Measurements from ENCODE around the gene TRPC4.

DNA sequence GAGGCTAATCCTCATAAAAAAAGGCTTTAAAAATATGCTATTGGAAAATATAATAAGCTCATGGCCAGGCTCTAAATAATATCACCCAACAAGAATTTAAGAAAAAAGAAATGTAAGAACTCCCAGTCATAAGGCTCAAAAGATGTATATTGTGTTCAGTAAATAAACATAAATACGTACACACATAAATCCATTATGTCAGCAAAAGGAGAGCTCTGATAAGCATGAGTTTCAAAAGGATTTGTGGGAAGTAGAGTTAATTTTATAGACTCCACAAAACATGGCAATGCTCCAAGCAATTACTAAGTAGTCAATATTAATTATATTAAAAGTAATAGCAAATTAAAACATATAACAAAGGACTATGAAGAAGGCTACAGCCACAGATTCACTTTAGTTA is 37.3 kb upstream of the TRPC4 start:
- TF ChIP-seq, protein P1, sequence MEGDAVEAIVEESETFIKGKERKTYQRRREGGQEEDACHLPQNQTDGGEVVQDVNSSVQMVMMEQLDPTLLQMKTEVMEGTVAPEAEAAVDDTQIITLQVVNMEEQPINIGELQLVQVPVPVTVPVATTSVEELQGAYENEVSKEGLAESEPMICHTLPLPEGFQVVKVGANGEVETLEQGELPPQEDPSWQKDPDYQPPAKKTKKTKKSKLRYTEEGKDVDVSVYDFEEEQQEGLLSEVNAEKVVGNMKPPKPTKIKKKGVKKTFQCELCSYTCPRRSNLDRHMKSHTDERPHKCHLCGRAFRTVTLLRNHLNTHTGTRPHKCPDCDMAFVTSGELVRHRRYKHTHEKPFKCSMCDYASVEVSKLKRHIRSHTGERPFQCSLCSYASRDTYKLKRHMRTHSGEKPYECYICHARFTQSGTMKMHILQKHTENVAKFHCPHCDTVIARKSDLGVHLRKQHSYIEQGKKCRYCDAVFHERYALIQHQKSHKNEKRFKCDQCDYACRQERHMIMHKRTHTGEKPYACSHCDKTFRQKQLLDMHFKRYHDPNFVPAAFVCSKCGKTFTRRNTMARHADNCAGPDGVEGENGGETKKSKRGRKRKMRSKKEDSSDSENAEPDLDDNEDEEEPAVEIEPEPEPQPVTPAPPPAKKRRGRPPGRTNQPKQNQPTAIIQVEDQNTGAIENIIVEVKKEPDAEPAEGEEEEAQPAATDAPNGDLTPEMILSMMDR (IDR thresholded peaks at IDR 0.05; ENCODE audit: insufficient read depth, low read length), result no peak
- TF ChIP-seq GABPA (IDR thresholded peaks at IDR 0.05; ENCODE audit: low read depth), result no peak
- TF ChIP-seq, protein P2, sequence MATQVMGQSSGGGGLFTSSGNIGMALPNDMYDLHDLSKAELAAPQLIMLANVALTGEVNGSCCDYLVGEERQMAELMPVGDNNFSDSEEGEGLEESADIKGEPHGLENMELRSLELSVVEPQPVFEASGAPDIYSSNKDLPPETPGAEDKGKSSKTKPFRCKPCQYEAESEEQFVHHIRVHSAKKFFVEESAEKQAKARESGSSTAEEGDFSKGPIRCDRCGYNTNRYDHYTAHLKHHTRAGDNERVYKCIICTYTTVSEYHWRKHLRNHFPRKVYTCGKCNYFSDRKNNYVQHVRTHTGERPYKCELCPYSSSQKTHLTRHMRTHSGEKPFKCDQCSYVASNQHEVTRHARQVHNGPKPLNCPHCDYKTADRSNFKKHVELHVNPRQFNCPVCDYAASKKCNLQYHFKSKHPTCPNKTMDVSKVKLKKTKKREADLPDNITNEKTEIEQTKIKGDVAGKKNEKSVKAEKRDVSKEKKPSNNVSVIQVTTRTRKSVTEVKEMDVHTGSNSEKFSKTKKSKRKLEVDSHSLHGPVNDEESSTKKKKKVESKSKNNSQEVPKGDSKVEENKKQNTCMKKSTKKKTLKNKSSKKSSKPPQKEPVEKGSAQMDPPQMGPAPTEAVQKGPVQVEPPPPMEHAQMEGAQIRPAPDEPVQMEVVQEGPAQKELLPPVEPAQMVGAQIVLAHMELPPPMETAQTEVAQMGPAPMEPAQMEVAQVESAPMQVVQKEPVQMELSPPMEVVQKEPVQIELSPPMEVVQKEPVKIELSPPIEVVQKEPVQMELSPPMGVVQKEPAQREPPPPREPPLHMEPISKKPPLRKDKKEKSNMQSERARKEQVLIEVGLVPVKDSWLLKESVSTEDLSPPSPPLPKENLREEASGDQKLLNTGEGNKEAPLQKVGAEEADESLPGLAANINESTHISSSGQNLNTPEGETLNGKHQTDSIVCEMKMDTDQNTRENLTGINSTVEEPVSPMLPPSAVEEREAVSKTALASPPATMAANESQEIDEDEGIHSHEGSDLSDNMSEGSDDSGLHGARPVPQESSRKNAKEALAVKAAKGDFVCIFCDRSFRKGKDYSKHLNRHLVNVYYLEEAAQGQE (IDR thresholded peaks at IDR 0.05; ENCODE audit: insufficient replicate concordance, low read depth), result no peak
- no peak for TF ChIP-seq POLR2AphosphoS5 (IDR thresholded peaks at IDR 0.05; ENCODE audit: low read depth)
